Activated CD8-positive, alpha-beta T cell treated with anti-CD3 and anti-CD28 coated beads for 36 hours (primary cell): ENCODE measurements around the gene LRP1B. TPM values are rescaled to one million over a fixed set of nuclear protein-coding genes. Genes with fewer than 3 reads are reported as not detected.

Source experiments
- ATAC-seq: fragments of 200-7000 bp; cut with Tn5 transposase; one replicate; pipeline ENCODE4 v1.10.0; 2021; ENCODE audit warnings: mild to moderate bottlenecking, moderate library complexity
- CTCF ChIA-PET: fragments of 350-600 bp; sonication (Branson Sonifier 250); formaldehyde crosslinking; loops from one replicate; lab custom pipeline; 2021; ENCODE audit warnings: antibody characterized with exemption; lab: Charles Lee
- POLR2A ChIA-PET: fragments of 350-600 bp; sonication (Branson Sonifier 250); formaldehyde crosslinking; loops from one replicate; lab custom pipeline; 2021; ENCODE audit warnings: antibody characterized with exemption; lab: Charles Lee
- DNase-seq: peaks from one replicate; pipeline ENCODE4 v3.0.0-alpha.2; 2020
- H3K27ac Mint-ChIP-seq: one replicate; pipeline ENCODE4 v1.8.0; 2021; ENCODE audit warnings: mild to moderate bottlenecking, mixed read lengths
- H3K27me3 Mint-ChIP-seq: one replicate; pipeline ENCODE4 v1.8.0; 2021; ENCODE audit warnings: mixed read lengths
- H3K36me3 Mint-ChIP-seq: one replicate; pipeline ENCODE4 v1.8.0; 2021; ENCODE audit warnings: low read depth, mixed read lengths
- H3K4me1 Mint-ChIP-seq: one replicate; pipeline ENCODE4 v1.8.0; 2021; ENCODE audit warnings: low read depth, mixed read lengths
- H3K4me3 Mint-ChIP-seq: one replicate; pipeline ENCODE4 v1.8.0; 2021; ENCODE audit warnings: mild to moderate bottlenecking, moderate library complexity, mixed read lengths
- H3K9me3 Mint-ChIP-seq: one replicate; pipeline ENCODE4 v1.8.0; 2021; ENCODE audit warnings: mixed read lengths
- intact Hi-C: fragments of 100-400 bp; cut with micrococcal nuclease; formaldehyde crosslinking; loops from one replicate; pipeline ENCODE4 v1.10.0; 2022
- total RNA-seq, 2 experiments: library from RNA; stranded (reverse); gene quantifications; one replicate each; pipeline ENCODE4 v1.2.3, GENCODE V29; 2021
- TF ChIP-seq, protein P1 (sequence below): fragments of 200-600 bp; IDR thresholded peaks from one replicate; pipeline ENCODE4 v1.8.0; 2022; ENCODE audit warnings: antibody characterized with exemption, mild to moderate bottlenecking

Gene LRP1B
- total RNA-seq, 2 experiments from 2014 or later: not detected

DNA sequence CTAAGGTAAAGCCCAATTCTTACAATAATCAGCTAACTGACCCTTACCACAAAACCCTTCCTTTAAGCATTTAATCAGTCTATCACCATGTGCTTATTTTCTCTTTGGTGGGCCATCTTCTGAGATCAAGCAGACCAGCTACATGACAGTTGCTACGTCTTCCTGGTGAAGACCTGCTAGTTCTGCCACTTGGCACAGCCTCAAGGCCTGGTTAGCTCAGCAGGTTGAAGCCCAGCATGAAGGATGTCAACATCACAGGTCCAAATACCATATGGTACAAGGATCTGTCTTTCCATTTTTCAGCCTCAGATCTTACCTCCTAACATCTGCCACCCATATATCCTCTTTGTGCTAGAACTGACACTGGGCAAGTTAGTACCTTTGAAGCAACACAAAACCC is 636.9 kb downstream of the LRP1B start:
- Mint-ChIP-seq H3K9me3 (peaks cover 3% of the 10 kb centered on the region), H3K4me3 (no peak overlapping the region), H3K36me3 (no peaks in the 10 kb centered on the region), H3K4me1 (no peaks in the 10 kb centered on the region), H3K27me3 (no peaks in the 10 kb centered on the region), H3K27ac (no peak overlapping the region)
- ChIA-PET POLR2A (no interaction called here), CTCF (interaction anchor here (1.4 kb wide), 1 partner anchor 8 kb away, joined by 3 read pairs; no protein-coding TSS in a partner anchor)
- intact Hi-C loops: no loop called here
- ATAC-seq: no peak
- TF ChIP-seq, protein P1, sequence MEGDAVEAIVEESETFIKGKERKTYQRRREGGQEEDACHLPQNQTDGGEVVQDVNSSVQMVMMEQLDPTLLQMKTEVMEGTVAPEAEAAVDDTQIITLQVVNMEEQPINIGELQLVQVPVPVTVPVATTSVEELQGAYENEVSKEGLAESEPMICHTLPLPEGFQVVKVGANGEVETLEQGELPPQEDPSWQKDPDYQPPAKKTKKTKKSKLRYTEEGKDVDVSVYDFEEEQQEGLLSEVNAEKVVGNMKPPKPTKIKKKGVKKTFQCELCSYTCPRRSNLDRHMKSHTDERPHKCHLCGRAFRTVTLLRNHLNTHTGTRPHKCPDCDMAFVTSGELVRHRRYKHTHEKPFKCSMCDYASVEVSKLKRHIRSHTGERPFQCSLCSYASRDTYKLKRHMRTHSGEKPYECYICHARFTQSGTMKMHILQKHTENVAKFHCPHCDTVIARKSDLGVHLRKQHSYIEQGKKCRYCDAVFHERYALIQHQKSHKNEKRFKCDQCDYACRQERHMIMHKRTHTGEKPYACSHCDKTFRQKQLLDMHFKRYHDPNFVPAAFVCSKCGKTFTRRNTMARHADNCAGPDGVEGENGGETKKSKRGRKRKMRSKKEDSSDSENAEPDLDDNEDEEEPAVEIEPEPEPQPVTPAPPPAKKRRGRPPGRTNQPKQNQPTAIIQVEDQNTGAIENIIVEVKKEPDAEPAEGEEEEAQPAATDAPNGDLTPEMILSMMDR: no peak
- DNase-seq: no peak

DNA sequence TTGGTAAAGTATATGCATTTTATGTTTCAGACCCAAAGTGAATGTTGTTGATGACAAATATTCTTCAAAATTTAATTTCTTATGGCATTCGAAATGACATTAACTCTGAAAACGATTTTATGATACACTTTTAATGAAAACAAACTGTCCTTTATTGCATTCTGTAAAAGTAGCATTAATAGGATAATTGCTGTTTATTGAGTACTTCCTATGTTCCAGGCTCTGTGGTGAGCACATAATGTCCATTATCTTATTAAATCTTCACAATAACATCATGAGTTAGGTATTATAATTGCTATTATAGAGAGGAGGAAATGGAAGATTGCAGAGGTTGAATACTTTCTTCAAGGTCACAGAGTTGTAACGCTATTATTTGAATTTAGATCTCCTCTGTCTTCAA is 638.0 kb downstream of the LRP1B start:
- POLR2A ChIA-PET: no interaction called here
- Mint-ChIP-seq H3K36me3 (no peaks in the 10 kb centered on the region), H3K9me3 (peaks cover 4% of the 10 kb centered on the region), H3K27me3 (no peaks in the 10 kb centered on the region), H3K27ac (no peak overlapping the region), H3K4me1 (no peaks in the 10 kb centered on the region), H3K4me3 (no peak overlapping the region)
- ATAC-seq: no peak
- intact Hi-C loops: no loop called here
- no peak for DNase-seq
- TF ChIP-seq, protein P1: no peak
- CTCF ChIA-PET: no interaction called here

DNA sequence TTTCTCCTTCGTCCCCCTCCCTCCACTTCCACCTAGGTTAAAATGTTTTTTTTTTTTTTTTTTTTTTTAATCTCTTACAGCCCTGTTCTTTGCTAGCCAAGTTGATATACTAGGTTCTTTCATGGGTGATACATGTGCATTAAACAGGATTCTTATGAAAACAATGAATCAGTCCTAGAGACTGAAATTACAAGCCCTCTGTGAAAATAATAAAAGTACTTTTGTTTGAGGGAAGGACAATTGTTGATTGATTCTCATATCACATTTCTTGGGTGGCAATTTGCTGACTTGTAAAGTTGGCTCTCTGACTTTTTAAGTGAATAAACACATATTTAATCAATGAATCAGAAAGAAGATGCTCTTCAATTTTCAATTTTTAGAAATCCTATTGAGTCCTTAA is 639.9 kb downstream of the LRP1B start:
- intact Hi-C loops: no loop called here
- Mint-ChIP-seq H3K9me3 (peaks cover 8% of the 10 kb centered on the region), H3K27ac (no peak overlapping the region), H3K36me3 (no peaks in the 10 kb centered on the region), H3K4me1 (no peaks in the 10 kb centered on the region), H3K4me3 (no peak overlapping the region), H3K27me3 (no peaks in the 10 kb centered on the region)
- no peak for ATAC-seq
- TF ChIP-seq, protein P1: no peak
- DNase-seq: no peak
- CTCF ChIA-PET: no interaction called here
- POLR2A ChIA-PET: no interaction called here

DNA sequence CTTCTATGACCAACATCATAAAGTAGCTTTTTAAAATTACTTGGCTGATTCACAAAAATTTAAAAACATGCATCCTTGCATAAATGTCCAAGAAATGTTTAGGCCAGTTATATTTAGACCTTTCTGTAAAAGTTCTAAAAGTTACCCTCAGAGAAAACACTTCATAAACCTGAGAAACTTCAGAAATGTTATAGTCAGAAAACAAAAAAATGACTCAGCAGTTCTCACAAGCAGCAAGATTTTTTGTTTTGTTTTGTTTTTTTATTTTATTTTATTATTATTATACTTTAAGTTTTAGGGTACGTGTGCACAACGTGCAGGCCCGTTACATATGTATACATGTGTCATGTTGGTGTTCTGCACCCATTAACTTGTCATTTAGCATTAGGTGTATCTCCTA is 648.1 kb downstream of the LRP1B start:
- H3K4me1 Mint-ChIP-seq: no peaks in the 10 kb centered on the region
- POLR2A ChIA-PET: no interaction called here
- CTCF ChIA-PET: no interaction called here
- no peaks in the 10 kb centered on the region for H3K27me3 Mint-ChIP-seq
- no peak overlapping the region for H3K4me3 Mint-ChIP-seq
- ATAC-seq (no peak), DNase-seq (no peak)
- no peaks in the 10 kb centered on the region for H3K36me3 Mint-ChIP-seq
- no peak overlapping the region for H3K27ac Mint-ChIP-seq
- H3K9me3 Mint-ChIP-seq: peaks cover 8% of the 10 kb centered on the region
- intact Hi-C loops: no loop called here
- TF ChIP-seq, protein P1: no peak

DNA sequence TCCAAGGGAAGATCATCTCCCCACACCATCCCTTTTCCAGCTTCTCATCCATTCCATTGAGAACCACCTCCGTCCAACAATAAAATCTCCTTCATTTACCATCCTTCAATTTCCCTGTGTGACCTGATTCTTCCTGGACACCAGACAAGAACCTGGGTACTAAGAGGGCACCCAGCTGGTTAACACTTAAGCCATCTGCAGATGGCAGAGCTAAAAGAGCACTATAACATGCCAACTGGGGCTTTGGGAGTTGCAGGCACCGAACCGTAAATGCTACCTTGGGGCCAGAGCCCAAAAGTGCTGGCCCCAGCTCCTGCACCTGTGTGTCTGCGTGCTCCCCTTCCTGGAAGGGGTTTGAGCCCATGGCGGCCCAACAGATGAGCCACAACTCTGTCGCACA is 655.0 kb downstream of the LRP1B start:
- Mint-ChIP-seq H3K27ac (no peak overlapping the region), H3K4me3 (no peak overlapping the region), H3K9me3 (no peaks in the 10 kb centered on the region), H3K36me3 (no peaks in the 10 kb centered on the region), H3K27me3 (no peaks in the 10 kb centered on the region), H3K4me1 (no peaks in the 10 kb centered on the region)
- POLR2A ChIA-PET: no interaction called here
- ATAC-seq: no peak
- DNase-seq: no peak
- intact Hi-C loops: no loop called here
- CTCF ChIA-PET: no interaction called here
- TF ChIP-seq, protein P1: no peak
